ENCODE results near the gene NRCAM. TPM values are rescaled to one million over a fixed set of nuclear protein-coding genes. Genes with fewer than 3 reads are reported as not detected.

The NRCAM gene
- total and polyA plus RNA-seq, 10 of the 15 experiments (the other 5 are each of a cell fraction or from before 2014, with no cell fraction given), result 0.30 to 2.0 (median 1.0) TPM

GRCh38 chr7:108248418-108248817 lies 207.8 kb downstream of the NRCAM start (continued):
- no peak for TF ChIP-seq MTA3 (IDR thresholded peaks at IDR 0.05; ENCODE audit: borderline replicate concordance, low read length)
- no peak for TF ChIP-seq ZNF207 (IDR thresholded peaks at IDR 0.05; ENCODE audit: borderline replicate concordance)
- TF ChIP-seq MLLT1 (IDR thresholded peaks at IDR 0.05), result no peak
- TF ChIP-seq ZNF24 (IDR thresholded peaks at IDR 0.05), result no peak

DNA sequence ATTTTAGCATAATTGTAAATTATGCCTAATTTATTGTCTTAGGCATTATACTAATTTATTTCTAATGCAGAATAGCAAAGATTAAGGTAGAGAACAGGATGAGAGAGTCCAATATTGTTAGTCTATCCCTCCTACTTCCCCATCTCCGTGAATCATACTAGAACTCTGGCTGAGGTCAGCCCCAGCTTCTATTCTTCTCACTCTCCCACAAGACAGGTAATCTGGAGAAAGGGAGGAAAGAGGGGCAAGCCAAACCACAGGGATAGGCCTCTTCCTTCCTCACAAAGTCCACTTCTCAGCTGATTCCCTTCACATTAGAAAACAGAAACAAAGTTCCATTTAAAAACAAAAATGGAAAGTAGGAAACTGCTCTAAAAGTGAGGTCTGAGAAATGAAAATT lies 208.6 kb downstream of the NRCAM start:
- Histone ChIP-seq H3K4me1 (ENCODE audit: control insufficient read depth, insufficient read depth, low read length) (0 out of 2 replicates have a peak, but pooled peaks cover 3% of the 10 kb centered on the region), H3K4me3 (no peak overlapping the region), H3K27me3 (replicated peaks in 1 of 2; ENCODE audit: control insufficient read depth in 2 of 2, insufficient read depth in 2 of 2, low read length in 1 of 2) (no peaks in the 10 kb centered on the region), H3K79me2 (ENCODE audit: control insufficient read depth, insufficient read depth, low read length) (no peaks in the 10 kb centered on the region), H3K9ac (ENCODE audit: control insufficient read depth, insufficient read depth, low read length) (no peak overlapping the region), H3K36me3 (ENCODE audit: control insufficient read depth in 2 of 2, insufficient read depth in 2 of 2, low read length in 1 of 2) (no peaks in the 10 kb centered on the region), H3K4me2 (ENCODE audit: control insufficient read depth, insufficient read depth) (no peak overlapping the region), H2AFZ (ENCODE audit: control insufficient read depth, low read depth, low read length) (no peak overlapping the region), H3K27ac (ENCODE audit: control insufficient read depth, insufficient read depth) (no peak overlapping the region), H3K9me3 (replicated peaks; ENCODE audit: control insufficient read depth, insufficient read depth, low read length) (no peaks in the 10 kb centered on the region), H4K20me1 (ENCODE audit: control insufficient read depth, insufficient read depth) (no peaks in the 10 kb centered on the region)
- BruUV-seq (replicated peaks), result no TSS peak
- ATAC-seq, result no peak
- no peak for DNase-seq (ENCODE audit: low read depth, low spot score)
- TF ChIP-seq, protein P1, sequence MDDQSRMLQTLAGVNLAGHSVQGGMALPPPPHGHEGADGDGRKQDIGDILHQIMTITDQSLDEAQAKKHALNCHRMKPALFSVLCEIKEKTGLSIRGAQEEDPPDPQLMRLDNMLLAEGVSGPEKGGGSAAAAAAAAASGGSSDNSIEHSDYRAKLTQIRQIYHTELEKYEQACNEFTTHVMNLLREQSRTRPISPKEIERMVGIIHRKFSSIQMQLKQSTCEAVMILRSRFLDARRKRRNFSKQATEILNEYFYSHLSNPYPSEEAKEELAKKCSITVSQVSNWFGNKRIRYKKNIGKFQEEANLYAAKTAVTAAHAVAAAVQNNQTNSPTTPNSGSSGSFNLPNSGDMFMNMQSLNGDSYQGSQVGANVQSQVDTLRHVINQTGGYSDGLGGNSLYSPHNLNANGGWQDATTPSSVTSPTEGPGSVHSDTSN (IDR thresholded peaks at IDR 0.05; ENCODE audit: insufficient replicate concordance, low read depth, low read length), result no peak
- TF ChIP-seq NRF1 (conservative IDR thresholded peaks at IDR 0.05; ENCODE audit: low read depth, low read length) (no peak), SIX5 (IDR thresholded peaks at IDR 0.05; ENCODE audit: low read depth, low read length, severe bottlenecking) (no peak)
- no peak for FAIRE-seq
- ChIA-PET RAD21 (ENCODE audit: unreplicated experiment) (no interaction called here), CTCF (no interaction called here), POLR2A (no interaction called here), SMC1A (ENCODE audit: uncharacterized antibody, unreplicated experiment) (no interaction called here)
- in situ Hi-C loops (cut with MboI), result no loop called here
- intact Hi-C loops (cut with micrococcal nuclease; ENCODE audit: unreplicated experiment), result no loop called here
- 7% methylated on average over 1 of the region's 1 CpG for WGBS (ENCODE audit: insufficient coverage, insufficient replicate concordance, low lambda C conversion rate, missing lambda C conversion rate)
